Measurements from ENCODE around the gene TFPI.

TFPI gene

GRCh38 chr2:187504312-187504921, 49.8 kb downstream of the TFPI start:
- Histone ChIP-seq H3K9ac (ENCODE audit: low read length) (no peak overlapping the region), H3K4me3 (ENCODE audit: insufficient read depth, low read length, poor library complexity, severe bottlenecking) (no peak overlapping the region), H3K9me3 (ENCODE audit: insufficient read depth, low read length) (no peaks in the 10 kb centered on the region), H4K20me1 (ENCODE audit: low read depth, low read length) (no peaks in the 10 kb centered on the region), H3K27me3 (ENCODE audit: low read length) (no peaks in the 10 kb centered on the region), H3K27ac (ENCODE audit: low read depth, low read length) (no peak overlapping the region), H3K36me3 (ENCODE audit: low read length) (no peaks in the 10 kb centered on the region), H2AFZ (ENCODE audit: low read depth, low read length, severe bottlenecking) (no peak overlapping the region), H3K4me2 (ENCODE audit: low read depth, low read length, poor library complexity, severe bottlenecking) (no peak overlapping the region), H3F3A (ENCODE audit: insufficient read depth) (no peaks in the 10 kb centered on the region), H3K79me2 (ENCODE audit: insufficient read depth, low read length) (no peaks in the 10 kb centered on the region), H3K9me2 (replicated peaks; ENCODE audit: insufficient read depth, low read length) (no peaks in the 10 kb centered on the region)
- no peak for TF ChIP-seq EZH2phosphoT487 (conservative IDR thresholded peaks at IDR 0.05; ENCODE audit: low read length)
- TF ChIP-seq CTCF (IDR thresholded peaks at IDR 0.05; ENCODE audit: insufficient read depth, low read length, poor library complexity, severe bottlenecking) = no peak

GRCh38 chr2:187503700-187504099, 50.5 kb downstream of the TFPI start:
- Histone ChIP-seq H3K9me2 (replicated peaks; ENCODE audit: insufficient read depth, low read length) (no peaks in the 10 kb centered on the region), H3K4me3 (ENCODE audit: insufficient read depth, low read length, poor library complexity, severe bottlenecking) (no peak overlapping the region), H3K9me3 (ENCODE audit: insufficient read depth, low read length) (no peaks in the 10 kb centered on the region), H3K9ac (ENCODE audit: low read length) (no peak overlapping the region), H3K4me2 (ENCODE audit: low read depth, low read length, poor library complexity, severe bottlenecking) (no peak overlapping the region), H3K36me3 (ENCODE audit: low read length) (no peaks in the 10 kb centered on the region), H2AFZ (ENCODE audit: low read depth, low read length, severe bottlenecking) (no peak overlapping the region), H3K79me2 (ENCODE audit: insufficient read depth, low read length) (no peaks in the 10 kb centered on the region), H4K20me1 (ENCODE audit: low read depth, low read length) (no peaks in the 10 kb centered on the region), H3K27ac (ENCODE audit: low read depth, low read length) (no peak overlapping the region), H3K27me3 (ENCODE audit: low read length) (no peaks in the 10 kb centered on the region), H3F3A (ENCODE audit: insufficient read depth) (no peaks in the 10 kb centered on the region)
- TF ChIP-seq CTCF (IDR thresholded peaks at IDR 0.05; ENCODE audit: insufficient read depth, low read length, poor library complexity, severe bottlenecking) = no peak
- TF ChIP-seq EZH2phosphoT487 (conservative IDR thresholded peaks at IDR 0.05; ENCODE audit: low read length) = no peak

GRCh38 chr2:187502467-187502866, 51.8 kb downstream of the TFPI start:
- Histone ChIP-seq H3K27me3 (ENCODE audit: low read length) (no peaks in the 10 kb centered on the region), H3K4me2 (ENCODE audit: low read depth, low read length, poor library complexity, severe bottlenecking) (no peak overlapping the region), H3K9me2 (replicated peaks; ENCODE audit: insufficient read depth, low read length) (no peaks in the 10 kb centered on the region), H3K9me3 (ENCODE audit: insufficient read depth, low read length) (no peaks in the 10 kb centered on the region), H3K9ac (ENCODE audit: low read length) (no peak overlapping the region), H3K36me3 (ENCODE audit: low read length) (no peaks in the 10 kb centered on the region), H3K27ac (ENCODE audit: low read depth, low read length) (no peak overlapping the region), H3K79me2 (ENCODE audit: insufficient read depth, low read length) (no peaks in the 10 kb centered on the region), H3F3A (ENCODE audit: insufficient read depth) (no peaks in the 10 kb centered on the region), H2AFZ (ENCODE audit: low read depth, low read length, severe bottlenecking) (no peak overlapping the region), H3K4me3 (ENCODE audit: insufficient read depth, low read length, poor library complexity, severe bottlenecking) (no peak overlapping the region), H4K20me1 (ENCODE audit: low read depth, low read length) (no peaks in the 10 kb centered on the region)
- no peak for TF ChIP-seq CTCF (IDR thresholded peaks at IDR 0.05; ENCODE audit: insufficient read depth, low read length, poor library complexity, severe bottlenecking)
- TF ChIP-seq EZH2phosphoT487 (conservative IDR thresholded peaks at IDR 0.05; ENCODE audit: low read length) = no peak

Data from SU-DHL-6 (cell line).